Stimulated activated naive B cell treated with anti-CD40 and anti-IgM and Interleukin-4, amounts not matched to agents 10 μg/mL and 1 μg/mL and 100 μg/mL, for 72 hours (primary cell): ENCODE results near the gene CENPO.
A peak's percentile ranks its signal among the peaks of the same experiment; 100 is the strongest.

Experiments
- ATAC-seq, 2 donors: fragments of 150-1000 bp; cut with Tn5 transposase; replicated peaks; 2 replicates each; pipeline ENCODE4 v1.10.0; 2021; ENCODE audit warnings: moderate library complexity in 1 of 2
- DNase-seq: peaks from one replicate; pipeline ENCODE4 v3.0.0; 2021
- H3K27ac Mint-ChIP-seq: one replicate; pipeline ENCODE4 v1.8.0; 2022; ENCODE audit warnings: mild to moderate bottlenecking, mixed read lengths
- H3K27me3 Mint-ChIP-seq, 2 donors: one replicate each; pipeline ENCODE4 v1.8.0; 2022; ENCODE audit warnings: mixed read lengths in 2 of 2
- H3K36me3 Mint-ChIP-seq, 2 donors: one replicate each; pipeline ENCODE4 v1.8.0; 2022; ENCODE audit warnings: mixed read lengths in 2 of 2, mild to moderate bottlenecking in 1 of 2
- H3K4me1 Mint-ChIP-seq, 2 donors: one replicate each; pipeline ENCODE4 v1.8.0; 2022; ENCODE audit warnings: mixed read lengths in 2 of 2, mild to moderate bottlenecking in 1 of 2
- H3K4me3 Mint-ChIP-seq, 2 donors: one replicate each; pipeline ENCODE4 v1.8.0; 2022; ENCODE audit warnings: mild to moderate bottlenecking in 2 of 2, mixed read lengths in 2 of 2, moderate library complexity in 1 of 2
- H3K9me3 Mint-ChIP-seq, 2 donors: one replicate each; pipeline ENCODE4 v1.8.0; 2022; ENCODE audit warnings: mixed read lengths in 2 of 2, mild to moderate bottlenecking in 1 of 2

Gene CENPO

DNA sequence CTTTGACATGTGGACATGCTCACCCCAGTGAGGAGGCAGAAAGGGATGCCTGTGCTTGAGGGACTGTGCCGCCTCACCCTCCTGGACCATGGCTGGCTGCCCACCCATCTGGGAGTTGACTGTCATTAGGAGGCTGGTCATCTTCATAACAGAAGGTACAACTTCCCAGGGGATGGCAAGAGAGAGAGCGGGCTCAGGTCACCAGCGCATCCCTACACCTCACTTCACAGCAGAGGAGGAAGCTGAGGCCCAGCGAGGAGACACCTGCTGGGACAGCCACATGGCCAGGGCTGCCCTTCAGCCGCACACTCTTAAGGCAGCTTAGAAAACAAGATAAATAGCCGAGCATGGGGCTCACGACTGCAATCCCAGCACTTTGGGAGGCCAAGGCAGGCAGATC is 67.4 kb downstream of the CENPO start:
- Mint-ChIP-seq H3K27me3 (no peaks in the 10 kb centered on the region), H3K4me1 (peaks cover 0 to 7% of the 10 kb centered on the region in 2 donors), H3K27ac (peak overlapping the region; percentile 43), H3K36me3 (peaks cover 45 to 73% of the 10 kb centered on the region in 2 donors), H3K9me3 (no peaks in the 10 kb centered on the region), H3K4me3 (no peak overlapping the region)
- ATAC-seq (no peak), DNase-seq (no peak)

DNA sequence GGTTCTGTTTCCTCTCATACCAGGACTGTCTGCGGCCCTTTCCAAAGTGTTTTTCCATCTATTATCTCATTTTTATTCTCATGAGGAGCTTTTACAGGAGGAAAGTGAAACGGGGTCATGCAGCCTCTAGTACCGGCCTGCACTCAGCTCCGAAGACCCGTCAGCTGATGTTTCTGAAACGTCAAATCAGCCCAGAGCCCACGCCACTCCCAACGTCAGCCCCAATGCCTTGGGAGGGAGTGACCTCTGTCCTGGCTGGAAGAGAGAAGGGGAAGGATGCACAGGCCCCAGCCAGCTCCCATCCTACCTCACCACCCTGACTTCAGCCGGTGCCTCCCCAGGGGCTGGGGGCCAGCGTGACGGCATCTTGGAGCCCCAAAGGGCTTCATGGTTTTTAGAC is 68.3 kb downstream of the CENPO start:
- DNase-seq (no peak), ATAC-seq (no peak)
- no peaks in the 10 kb centered on the region for H3K9me3 Mint-ChIP-seq
- peaks cover 0 to 2% of the 10 kb centered on the region in 2 donors for H3K4me1 Mint-ChIP-seq
- no peak overlapping the region for H3K27ac Mint-ChIP-seq
- peaks cover 40 to 68% of the 10 kb centered on the region in 2 donors for H3K36me3 Mint-ChIP-seq
- H3K27me3 Mint-ChIP-seq = no peaks in the 10 kb centered on the region
- no peak overlapping the region for H3K4me3 Mint-ChIP-seq

DNA sequence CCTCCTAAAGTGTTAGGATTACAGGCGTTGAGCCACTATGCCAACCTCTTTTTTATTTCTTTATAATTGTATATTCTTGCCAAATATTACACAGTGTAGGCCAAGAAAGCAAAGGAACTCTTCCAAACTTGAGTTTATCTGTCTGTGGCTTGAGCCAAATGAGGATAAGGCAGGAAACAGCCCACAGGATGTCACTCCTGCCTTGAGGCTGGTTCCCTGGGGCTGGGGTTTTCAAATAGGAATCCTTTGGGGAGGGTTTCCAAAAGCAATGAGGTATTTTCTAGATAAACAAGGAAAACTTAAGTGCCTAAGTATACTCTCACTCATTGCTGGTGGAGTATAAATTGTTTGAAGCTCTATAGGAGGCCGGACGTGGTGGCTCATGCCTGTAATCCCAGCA is 70.4 kb downstream of the CENPO start:
- Mint-ChIP-seq H3K27me3 (no peaks in the 10 kb centered on the region), H3K36me3 (peaks cover 42 to 68% of the 10 kb centered on the region in 2 donors), H3K9me3 (no peaks in the 10 kb centered on the region), H3K4me3 (no peak overlapping the region), H3K27ac (no peak overlapping the region), H3K4me1 (peaks cover 6% of the 10 kb centered on the region in 2 donors)
- DNase-seq = no peak
- no peak for ATAC-seq

DNA sequence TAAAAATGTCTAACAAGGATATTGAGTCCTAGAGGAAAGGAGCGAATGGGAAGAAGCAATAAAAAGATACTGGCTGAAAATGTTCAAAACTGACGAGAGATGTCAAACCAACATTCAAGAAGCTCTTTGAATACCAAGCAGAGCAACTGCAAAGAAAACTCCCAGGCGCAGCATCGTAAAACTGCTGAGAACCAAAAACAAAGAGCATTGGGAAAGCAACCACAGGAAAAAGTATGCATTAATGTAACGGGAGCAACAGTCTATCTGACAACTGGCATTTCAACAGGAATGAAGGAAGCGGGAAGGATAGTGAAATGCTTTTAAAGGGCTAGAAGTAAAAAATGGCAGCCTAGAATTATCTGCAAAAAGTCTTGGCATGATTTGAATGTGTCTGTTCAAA is 73.7 kb downstream of the CENPO start:
- no peak for ATAC-seq
- Mint-ChIP-seq H3K36me3 (peaks cover 41 to 62% of the 10 kb centered on the region in 2 donors), H3K9me3 (no peaks in the 10 kb centered on the region), H3K27me3 (no peaks in the 10 kb centered on the region), H3K27ac (no peak overlapping the region), H3K4me3 (no peak overlapping the region), H3K4me1 (peaks cover 6 to 9% of the 10 kb centered on the region in 2 donors)
- DNase-seq = no peak

DNA sequence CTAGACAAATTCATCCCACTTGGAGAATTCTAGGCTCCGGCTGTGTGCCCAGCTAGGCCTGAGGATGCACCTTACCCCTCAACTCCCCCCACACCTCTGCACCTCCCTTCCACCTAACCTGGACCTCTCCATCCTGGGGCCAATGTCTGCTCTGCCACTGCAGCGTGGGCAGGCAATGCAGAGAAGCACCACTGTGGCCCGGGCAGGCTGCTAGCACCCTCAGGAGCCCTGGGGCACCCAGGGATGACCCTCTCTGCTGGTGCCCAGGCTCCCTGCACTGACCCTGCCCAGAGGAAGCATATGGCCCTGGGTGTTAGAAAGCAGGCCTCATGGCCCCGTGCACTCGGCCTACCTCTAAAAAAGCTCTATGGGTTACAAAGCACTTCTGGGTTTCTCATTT is 77.2 kb downstream of the CENPO start:
- no peak for DNase-seq
- Mint-ChIP-seq H3K27ac (no peak overlapping the region), H3K4me1 (peaks cover 7 to 12% of the 10 kb centered on the region in 2 donors), H3K36me3 (peaks cover 48 to 55% of the 10 kb centered on the region in 2 donors), H3K27me3 (no peaks in the 10 kb centered on the region), H3K4me3 (no peak overlapping the region), H3K9me3 (no peaks in the 10 kb centered on the region)
- ATAC-seq = no peak

DNA sequence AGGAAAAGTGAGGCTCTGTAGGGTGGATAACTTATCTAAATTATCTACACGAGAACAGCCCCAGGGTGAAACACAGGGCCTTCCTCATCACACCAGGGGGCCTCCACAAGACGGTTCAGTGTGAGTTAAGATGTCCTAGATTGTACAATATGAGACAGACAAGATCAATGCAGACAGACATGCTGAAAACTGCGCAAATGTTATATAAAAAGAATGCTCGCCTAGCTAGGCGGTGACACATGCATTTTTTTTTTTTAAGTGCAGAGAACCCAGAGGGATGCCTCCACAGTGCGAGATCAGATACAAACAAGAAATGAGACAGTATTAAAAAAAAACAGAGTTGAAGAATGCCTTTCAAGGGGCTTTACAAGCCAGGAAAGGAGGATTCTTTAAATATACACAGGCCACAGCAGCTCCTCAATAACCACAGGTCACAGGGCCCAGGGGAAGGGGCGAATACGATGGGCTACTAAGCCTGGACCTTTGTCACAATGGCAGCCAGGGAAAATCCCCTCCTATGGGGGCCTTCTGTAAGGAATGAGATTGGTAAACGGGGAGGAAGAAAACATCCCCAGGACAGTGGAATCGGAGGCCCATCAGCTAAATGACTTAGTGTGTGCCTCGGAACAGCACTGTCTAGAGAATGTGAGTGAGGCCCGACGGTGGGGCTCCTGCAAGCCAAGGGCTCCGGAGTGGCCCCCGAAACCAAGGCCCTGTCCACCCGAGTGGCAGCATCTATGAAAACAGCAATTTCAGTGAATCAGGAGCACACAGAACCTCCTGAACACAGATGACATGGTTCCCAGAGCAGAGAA is 77.9 kb downstream of the CENPO start:
- peaks cover 45 to 50% of the 10 kb centered on the region in 2 donors for H3K36me3 Mint-ChIP-seq
- no peaks in the 10 kb centered on the region for H3K27me3 Mint-ChIP-seq
- ATAC-seq (no peak), DNase-seq (no peak)
- H3K27ac Mint-ChIP-seq = peak overlapping the region; percentile 82
- peaks cover 14 to 15% of the 10 kb centered on the region in 2 donors for H3K4me1 Mint-ChIP-seq
- no peak overlapping the region for H3K4me3 Mint-ChIP-seq
- no peaks in the 10 kb centered on the region for H3K9me3 Mint-ChIP-seq

DNA sequence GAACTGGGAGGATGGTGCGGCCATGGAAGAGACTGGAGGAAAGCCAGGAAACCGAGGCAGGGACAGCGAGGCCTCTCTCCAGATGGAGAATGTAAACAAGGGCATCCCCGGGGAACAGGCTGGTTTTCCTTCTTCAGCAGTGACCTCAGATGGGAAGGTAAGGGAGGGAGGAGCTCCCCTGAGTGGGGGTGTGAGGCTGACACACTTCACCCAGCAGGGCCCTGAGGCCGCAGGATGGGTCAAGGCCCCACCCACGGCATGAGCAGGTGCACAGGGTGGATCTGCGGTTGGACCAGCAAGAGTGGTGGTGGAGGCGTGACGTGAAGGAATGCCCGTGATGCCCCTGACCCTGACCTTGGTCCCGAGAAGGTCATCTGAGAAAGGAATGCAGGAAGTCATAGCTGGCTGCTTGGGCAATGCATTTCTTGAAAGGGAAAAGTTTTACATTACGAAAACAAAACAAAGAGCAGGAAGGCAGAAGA is 78.7 kb downstream of the CENPO start:
- H3K27ac Mint-ChIP-seq = peak overlapping the region; percentile 82
- H3K4me1 Mint-ChIP-seq = peaks cover 9 to 15% of the 10 kb centered on the region in 2 donors
- H3K36me3 Mint-ChIP-seq = peaks cover 43 to 49% of the 10 kb centered on the region in 2 donors
- H3K9me3 Mint-ChIP-seq = no peaks in the 10 kb centered on the region
- H3K4me3 Mint-ChIP-seq = no peak overlapping the region
- H3K27me3 Mint-ChIP-seq = no peaks in the 10 kb centered on the region
- no peak for DNase-seq
- no peak for ATAC-seq
